GM23338 (cell line): ENCODE data around the gene KCNMA1. TPM values are rescaled to one million over a fixed set of nuclear protein-coding genes. Genes with fewer than 3 reads are reported as not detected.

ENCODE experiments used
- ATAC-seq: fragments of 200-7000 bp; cut with Tn5 transposase; 3 replicates; pipeline ENCODE4 v1.9.1; 2020
- DNase-seq: peaks from one replicate; pipeline ENCODE4 v3.0.0-alpha.2; 2015; ENCODE audit warnings: low spot score
- H2AFZ ChIP-seq: fragments of 200-600 bp; sonication (generic); 2 replicates; pipeline ENCODE4 v1.8.0; 2016; ENCODE audit warnings: antibody characterized with exemption, mild to moderate bottlenecking, moderate library complexity
- H3F3A ChIP-seq: fragments of 200-600 bp; sonication (generic); replicated peaks from 2 replicates; pipeline ENCODE4 v1.8.0; 2017; ENCODE audit warnings: antibody characterized with exemption, mixed run types, low read depth
- H3K27ac ChIP-seq: fragments of 200-600 bp; sonication (generic); 2 replicates; pipeline ENCODE4 v1.6.1; 2016; ENCODE audit warnings: low read depth
- H3K27me3 ChIP-seq: fragments of 200-600 bp; sonication (generic); 2 replicates; pipeline ENCODE4 v1.8.0; 2016; ENCODE audit warnings: mild to moderate bottlenecking, mixed run types, moderate library complexity; ENCODE audit not compliant: insufficient read depth
- H3K36me3 ChIP-seq: fragments of 200-600 bp; sonication (generic); 2 replicates; pipeline ENCODE4 v1.8.0; 2016; ENCODE audit warnings: mild to moderate bottlenecking; ENCODE audit not compliant: insufficient read depth
- H3K4me1 ChIP-seq: fragments of 200-600 bp; sonication (generic); 2 replicates; pipeline ENCODE4 v1.8.0; 2016; ENCODE audit warnings: mild to moderate bottlenecking, moderate library complexity; ENCODE audit not compliant: insufficient read depth
- H3K4me2 ChIP-seq: fragments of 200-600 bp; sonication (generic); 2 replicates; pipeline ENCODE4 v1.7.1; 2017; ENCODE audit warnings: mixed run types
- H3K4me3 ChIP-seq: fragments of 200-600 bp; sonication (generic); 2 replicates; pipeline ENCODE4 v1.6.1; 2016; ENCODE audit warnings: mixed run types
- H3K79me2 ChIP-seq: fragments of 200-600 bp; sonication (generic); replicated peaks from 2 replicates; pipeline ENCODE4 v1.8.0; 2017; ENCODE audit warnings: mild to moderate bottlenecking; ENCODE audit not compliant: insufficient read depth
- H3K9me2 ChIP-seq: fragments of 200-600 bp; sonication (generic); 2 replicates; pipeline ENCODE4 v1.8.0; 2017; ENCODE audit not compliant: insufficient read depth
- H4K20me1 ChIP-seq: fragments of 200-600 bp; sonication (generic); replicated peaks from 2 replicates; pipeline ENCODE4 v1.8.0; 2017; ENCODE audit warnings: mild to moderate bottlenecking; ENCODE audit not compliant: insufficient read depth
- H3K27ac Mint-ChIP-seq: 2 replicates; pipeline ENCODE4 v1.8.0; 2020; ENCODE audit warnings: inconsistent platforms, mild to moderate bottlenecking, moderate library complexity, mixed read lengths
- H3K27me3 Mint-ChIP-seq: 3 replicates; pipeline ENCODE4 v1.8.0; 2022; ENCODE audit warnings: low read depth, mild to moderate bottlenecking, moderate library complexity, mixed read lengths, inconsistent platforms; ENCODE audit not compliant: insufficient read depth, poor library complexity
- H3K36me3 Mint-ChIP-seq: 3 replicates; pipeline ENCODE4 v1.8.0; 2021; ENCODE audit warnings: low read depth, mild to moderate bottlenecking, inconsistent platforms, moderate library complexity, mixed read lengths
- H3K4me1 Mint-ChIP-seq: 3 replicates; pipeline ENCODE4 v1.8.0; 2020; ENCODE audit warnings: mild to moderate bottlenecking, inconsistent platforms, mixed read lengths
- H3K4me3 Mint-ChIP-seq: 3 replicates; pipeline ENCODE4 v1.8.0; 2021; ENCODE audit warnings: moderate library complexity, mild to moderate bottlenecking, inconsistent platforms, mixed read lengths
- H3K9me3 Mint-ChIP-seq: 3 replicates; pipeline ENCODE4 v1.8.0; 2020; ENCODE audit warnings: moderate library complexity, mild to moderate bottlenecking, inconsistent platforms, mixed read lengths
- CREB1 ChIP-seq: fragments of 250-450 bp; sonication (Bioruptor Pico); IDR thresholded peaks from 2 replicates; pipeline ENCODE4 v1.5.0; 2020; ENCODE audit warnings: low read depth, mild to moderate bottlenecking, moderate library complexity
- EZH2 ChIP-seq: fragments of 200-600 bp; sonication (generic); IDR thresholded peaks from one replicate; pipeline ENCODE4 v1.8.0; 2017; ENCODE audit warnings: antibody characterized with exemption, mild to moderate bottlenecking, low read depth; ENCODE audit not compliant: unreplicated experiment
- EZH2phosphoT487 ChIP-seq: fragments of 200-600 bp; sonication (generic); IDR thresholded peaks from one replicate; pipeline ENCODE4 v1.8.1; 2018; ENCODE audit warnings: antibody characterized with exemption; ENCODE audit not compliant: unreplicated experiment
- JUNB ChIP-seq: IDR thresholded peaks from one replicate; pipeline ENCODE4 v1.6.1; 2016; ENCODE audit warnings: antibody characterized with exemption; ENCODE audit not compliant: unreplicated experiment
- NANOG ChIP-seq: IDR thresholded peaks from 2 replicates; pipeline ENCODE4 v1.6.1; 2016; ENCODE audit warnings: antibody characterized with exemption, borderline replicate concordance
- POLR2AphosphoS5 ChIP-seq: IDR thresholded peaks from 2 replicates; pipeline ENCODE4 v1.6.1; 2016; ENCODE audit warnings: antibody characterized with exemption, low read depth
- STAT1 ChIP-seq: IDR thresholded peaks from one replicate; pipeline ENCODE4 v1.6.1; 2016; ENCODE audit warnings: antibody characterized with exemption; ENCODE audit not compliant: unreplicated experiment
- ZNF114 ChIP-seq: fragments of 250-450 bp; sonication (Bioruptor Pico); IDR thresholded peaks from 2 replicates; pipeline ENCODE4 v1.5.0; 2020; ENCODE audit warnings: mild to moderate bottlenecking, moderate library complexity
- ZNF331 ChIP-seq: fragments of 250-450 bp; sonication (Bioruptor Pico); IDR thresholded peaks from 2 replicates; pipeline ENCODE4 v1.5.0; 2020; ENCODE audit warnings: low read depth, mild to moderate bottlenecking, moderate library complexity
- polyA plus RNA-seq: library from polyadenylated mRNA; unstranded; fragments of >200 nt; fragmentation: Nextera tagmentation; extraction: Ambion mirVana; gene quantifications from 2 replicates; pipeline ENCODE4 v1.2.1, GENCODE V29; 2016
- total RNA-seq: library from RNA; depleted of rRNA; stranded (reverse); fragments of >200 nt; shearing (Covaris generic); gene quantifications from 2 replicates; pipeline ENCODE4 v1.2.3, GENCODE V29; 2014
- TF ChIP-seq, protein P1 (sequence below): IDR thresholded peaks from 2 replicates; pipeline ENCODE4 v1.6.1; 2016; ENCODE audit warnings: antibody characterized with exemption
- TF ChIP-seq, protein P2 (sequence below), 2 experiments: fragments of 200-600 bp in 1 of 2; sonication (generic) in 1 of 2; conservative IDR thresholded peaks; 2 replicates each; pipeline versions ENCODE4 v1.5.1 to v1.6.1; 2016 to 2017; ENCODE audit warnings: antibody characterized with exemption in 2 of 2, low read depth in 2 of 2, mild to moderate bottlenecking in 2 of 2, moderate library complexity in 1 of 2
- TF ChIP-seq, protein P3 (sequence below): IDR thresholded peaks from one replicate; pipeline ENCODE4 v1.6.1; 2018; ENCODE audit warnings: antibody characterized with exemption; ENCODE audit not compliant: unreplicated experiment
- TF ChIP-seq, protein P4 (sequence below): fragments of 250-450 bp; sonication (Bioruptor Pico); IDR thresholded peaks from 2 replicates; pipeline ENCODE4 v1.5.0; 2020; ENCODE audit warnings: mild to moderate bottlenecking, moderate library complexity

KCNMA1 gene
- total and polyA plus RNA-seq, 2 experiments from 2014 or later = 8.2 to 9.0 TPM

DNA sequence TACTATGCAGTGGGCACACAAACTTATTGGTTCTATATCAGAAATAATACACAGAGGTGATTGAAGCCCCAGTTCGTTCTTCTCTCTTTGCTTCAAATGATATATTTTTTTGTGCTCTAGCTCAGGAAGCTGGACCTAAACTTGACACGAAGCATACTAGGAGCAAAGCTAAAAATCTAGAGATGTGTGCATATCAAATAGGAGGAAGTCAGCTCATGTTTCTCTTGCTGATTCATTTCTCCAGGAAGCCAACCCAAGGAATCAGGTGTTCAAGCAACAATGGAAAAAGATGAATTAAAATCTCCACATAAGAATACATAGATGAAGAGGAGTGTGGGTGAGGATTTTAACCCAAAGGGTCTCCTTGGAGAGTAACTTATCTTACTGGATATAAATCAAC is 432.5 kb downstream of the KCNMA1 start:
- H3K4me2 ChIP-seq = no peak overlapping the region
- Mint-ChIP-seq H3K27ac (no peak overlapping the region), H3K36me3 (no peaks in the 10 kb centered on the region), H3K4me1 (peaks cover 18% of the 10 kb centered on the region; the same call in 2 of the 3 replicates), H3K9me3 (peaks cover 4% of the 10 kb centered on the region; the same call in 1 of the 3 replicates), H3K4me3 (no peak overlapping the region), H3K27me3 (no peaks in the 10 kb centered on the region)
- H3K9me2 ChIP-seq = no peaks in the 10 kb centered on the region
- H3K4me3 ChIP-seq = no peak overlapping the region
- H3K4me1 ChIP-seq = peaks cover 11% of the 10 kb centered on the region; the same call in 1 of the 2 replicates
- no peak overlapping the region for H2AFZ ChIP-seq
- no peaks in the 10 kb centered on the region for H4K20me1 ChIP-seq
- ATAC-seq (no peak), DNase-seq (no peak)
- no peaks in the 10 kb centered on the region for H3K27me3 ChIP-seq
- no peaks in the 10 kb centered on the region for H3K79me2 ChIP-seq
- H3K27ac ChIP-seq = no peak overlapping the region
- no peaks in the 10 kb centered on the region for H3F3A ChIP-seq
- TF ChIP-seq NANOG = no peak
- TF ChIP-seq, protein P1, sequence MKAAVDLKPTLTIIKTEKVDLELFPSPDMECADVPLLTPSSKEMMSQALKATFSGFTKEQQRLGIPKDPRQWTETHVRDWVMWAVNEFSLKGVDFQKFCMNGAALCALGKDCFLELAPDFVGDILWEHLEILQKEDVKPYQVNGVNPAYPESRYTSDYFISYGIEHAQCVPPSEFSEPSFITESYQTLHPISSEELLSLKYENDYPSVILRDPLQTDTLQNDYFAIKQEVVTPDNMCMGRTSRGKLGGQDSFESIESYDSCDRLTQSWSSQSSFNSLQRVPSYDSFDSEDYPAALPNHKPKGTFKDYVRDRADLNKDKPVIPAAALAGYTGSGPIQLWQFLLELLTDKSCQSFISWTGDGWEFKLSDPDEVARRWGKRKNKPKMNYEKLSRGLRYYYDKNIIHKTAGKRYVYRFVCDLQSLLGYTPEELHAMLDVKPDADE = no peak
- TF ChIP-seq JUNB = no peak
- TF ChIP-seq ZNF331 = no peak
- TF ChIP-seq, protein P2, sequence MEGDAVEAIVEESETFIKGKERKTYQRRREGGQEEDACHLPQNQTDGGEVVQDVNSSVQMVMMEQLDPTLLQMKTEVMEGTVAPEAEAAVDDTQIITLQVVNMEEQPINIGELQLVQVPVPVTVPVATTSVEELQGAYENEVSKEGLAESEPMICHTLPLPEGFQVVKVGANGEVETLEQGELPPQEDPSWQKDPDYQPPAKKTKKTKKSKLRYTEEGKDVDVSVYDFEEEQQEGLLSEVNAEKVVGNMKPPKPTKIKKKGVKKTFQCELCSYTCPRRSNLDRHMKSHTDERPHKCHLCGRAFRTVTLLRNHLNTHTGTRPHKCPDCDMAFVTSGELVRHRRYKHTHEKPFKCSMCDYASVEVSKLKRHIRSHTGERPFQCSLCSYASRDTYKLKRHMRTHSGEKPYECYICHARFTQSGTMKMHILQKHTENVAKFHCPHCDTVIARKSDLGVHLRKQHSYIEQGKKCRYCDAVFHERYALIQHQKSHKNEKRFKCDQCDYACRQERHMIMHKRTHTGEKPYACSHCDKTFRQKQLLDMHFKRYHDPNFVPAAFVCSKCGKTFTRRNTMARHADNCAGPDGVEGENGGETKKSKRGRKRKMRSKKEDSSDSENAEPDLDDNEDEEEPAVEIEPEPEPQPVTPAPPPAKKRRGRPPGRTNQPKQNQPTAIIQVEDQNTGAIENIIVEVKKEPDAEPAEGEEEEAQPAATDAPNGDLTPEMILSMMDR (conservative IDR thresholded peaks at IDR 0.05; ENCODE audit: low read depth in 2 of 2) = no peak
- TF ChIP-seq, protein P3, sequence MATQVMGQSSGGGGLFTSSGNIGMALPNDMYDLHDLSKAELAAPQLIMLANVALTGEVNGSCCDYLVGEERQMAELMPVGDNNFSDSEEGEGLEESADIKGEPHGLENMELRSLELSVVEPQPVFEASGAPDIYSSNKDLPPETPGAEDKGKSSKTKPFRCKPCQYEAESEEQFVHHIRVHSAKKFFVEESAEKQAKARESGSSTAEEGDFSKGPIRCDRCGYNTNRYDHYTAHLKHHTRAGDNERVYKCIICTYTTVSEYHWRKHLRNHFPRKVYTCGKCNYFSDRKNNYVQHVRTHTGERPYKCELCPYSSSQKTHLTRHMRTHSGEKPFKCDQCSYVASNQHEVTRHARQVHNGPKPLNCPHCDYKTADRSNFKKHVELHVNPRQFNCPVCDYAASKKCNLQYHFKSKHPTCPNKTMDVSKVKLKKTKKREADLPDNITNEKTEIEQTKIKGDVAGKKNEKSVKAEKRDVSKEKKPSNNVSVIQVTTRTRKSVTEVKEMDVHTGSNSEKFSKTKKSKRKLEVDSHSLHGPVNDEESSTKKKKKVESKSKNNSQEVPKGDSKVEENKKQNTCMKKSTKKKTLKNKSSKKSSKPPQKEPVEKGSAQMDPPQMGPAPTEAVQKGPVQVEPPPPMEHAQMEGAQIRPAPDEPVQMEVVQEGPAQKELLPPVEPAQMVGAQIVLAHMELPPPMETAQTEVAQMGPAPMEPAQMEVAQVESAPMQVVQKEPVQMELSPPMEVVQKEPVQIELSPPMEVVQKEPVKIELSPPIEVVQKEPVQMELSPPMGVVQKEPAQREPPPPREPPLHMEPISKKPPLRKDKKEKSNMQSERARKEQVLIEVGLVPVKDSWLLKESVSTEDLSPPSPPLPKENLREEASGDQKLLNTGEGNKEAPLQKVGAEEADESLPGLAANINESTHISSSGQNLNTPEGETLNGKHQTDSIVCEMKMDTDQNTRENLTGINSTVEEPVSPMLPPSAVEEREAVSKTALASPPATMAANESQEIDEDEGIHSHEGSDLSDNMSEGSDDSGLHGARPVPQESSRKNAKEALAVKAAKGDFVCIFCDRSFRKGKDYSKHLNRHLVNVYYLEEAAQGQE = no peak
- TF ChIP-seq ZNF114 (CRISPR knock-in tag) = no peak
- no peak for TF ChIP-seq POLR2AphosphoS5
- TF ChIP-seq EZH2 = no peak
- no peak for TF ChIP-seq CREB1
- TF ChIP-seq, protein P4, sequence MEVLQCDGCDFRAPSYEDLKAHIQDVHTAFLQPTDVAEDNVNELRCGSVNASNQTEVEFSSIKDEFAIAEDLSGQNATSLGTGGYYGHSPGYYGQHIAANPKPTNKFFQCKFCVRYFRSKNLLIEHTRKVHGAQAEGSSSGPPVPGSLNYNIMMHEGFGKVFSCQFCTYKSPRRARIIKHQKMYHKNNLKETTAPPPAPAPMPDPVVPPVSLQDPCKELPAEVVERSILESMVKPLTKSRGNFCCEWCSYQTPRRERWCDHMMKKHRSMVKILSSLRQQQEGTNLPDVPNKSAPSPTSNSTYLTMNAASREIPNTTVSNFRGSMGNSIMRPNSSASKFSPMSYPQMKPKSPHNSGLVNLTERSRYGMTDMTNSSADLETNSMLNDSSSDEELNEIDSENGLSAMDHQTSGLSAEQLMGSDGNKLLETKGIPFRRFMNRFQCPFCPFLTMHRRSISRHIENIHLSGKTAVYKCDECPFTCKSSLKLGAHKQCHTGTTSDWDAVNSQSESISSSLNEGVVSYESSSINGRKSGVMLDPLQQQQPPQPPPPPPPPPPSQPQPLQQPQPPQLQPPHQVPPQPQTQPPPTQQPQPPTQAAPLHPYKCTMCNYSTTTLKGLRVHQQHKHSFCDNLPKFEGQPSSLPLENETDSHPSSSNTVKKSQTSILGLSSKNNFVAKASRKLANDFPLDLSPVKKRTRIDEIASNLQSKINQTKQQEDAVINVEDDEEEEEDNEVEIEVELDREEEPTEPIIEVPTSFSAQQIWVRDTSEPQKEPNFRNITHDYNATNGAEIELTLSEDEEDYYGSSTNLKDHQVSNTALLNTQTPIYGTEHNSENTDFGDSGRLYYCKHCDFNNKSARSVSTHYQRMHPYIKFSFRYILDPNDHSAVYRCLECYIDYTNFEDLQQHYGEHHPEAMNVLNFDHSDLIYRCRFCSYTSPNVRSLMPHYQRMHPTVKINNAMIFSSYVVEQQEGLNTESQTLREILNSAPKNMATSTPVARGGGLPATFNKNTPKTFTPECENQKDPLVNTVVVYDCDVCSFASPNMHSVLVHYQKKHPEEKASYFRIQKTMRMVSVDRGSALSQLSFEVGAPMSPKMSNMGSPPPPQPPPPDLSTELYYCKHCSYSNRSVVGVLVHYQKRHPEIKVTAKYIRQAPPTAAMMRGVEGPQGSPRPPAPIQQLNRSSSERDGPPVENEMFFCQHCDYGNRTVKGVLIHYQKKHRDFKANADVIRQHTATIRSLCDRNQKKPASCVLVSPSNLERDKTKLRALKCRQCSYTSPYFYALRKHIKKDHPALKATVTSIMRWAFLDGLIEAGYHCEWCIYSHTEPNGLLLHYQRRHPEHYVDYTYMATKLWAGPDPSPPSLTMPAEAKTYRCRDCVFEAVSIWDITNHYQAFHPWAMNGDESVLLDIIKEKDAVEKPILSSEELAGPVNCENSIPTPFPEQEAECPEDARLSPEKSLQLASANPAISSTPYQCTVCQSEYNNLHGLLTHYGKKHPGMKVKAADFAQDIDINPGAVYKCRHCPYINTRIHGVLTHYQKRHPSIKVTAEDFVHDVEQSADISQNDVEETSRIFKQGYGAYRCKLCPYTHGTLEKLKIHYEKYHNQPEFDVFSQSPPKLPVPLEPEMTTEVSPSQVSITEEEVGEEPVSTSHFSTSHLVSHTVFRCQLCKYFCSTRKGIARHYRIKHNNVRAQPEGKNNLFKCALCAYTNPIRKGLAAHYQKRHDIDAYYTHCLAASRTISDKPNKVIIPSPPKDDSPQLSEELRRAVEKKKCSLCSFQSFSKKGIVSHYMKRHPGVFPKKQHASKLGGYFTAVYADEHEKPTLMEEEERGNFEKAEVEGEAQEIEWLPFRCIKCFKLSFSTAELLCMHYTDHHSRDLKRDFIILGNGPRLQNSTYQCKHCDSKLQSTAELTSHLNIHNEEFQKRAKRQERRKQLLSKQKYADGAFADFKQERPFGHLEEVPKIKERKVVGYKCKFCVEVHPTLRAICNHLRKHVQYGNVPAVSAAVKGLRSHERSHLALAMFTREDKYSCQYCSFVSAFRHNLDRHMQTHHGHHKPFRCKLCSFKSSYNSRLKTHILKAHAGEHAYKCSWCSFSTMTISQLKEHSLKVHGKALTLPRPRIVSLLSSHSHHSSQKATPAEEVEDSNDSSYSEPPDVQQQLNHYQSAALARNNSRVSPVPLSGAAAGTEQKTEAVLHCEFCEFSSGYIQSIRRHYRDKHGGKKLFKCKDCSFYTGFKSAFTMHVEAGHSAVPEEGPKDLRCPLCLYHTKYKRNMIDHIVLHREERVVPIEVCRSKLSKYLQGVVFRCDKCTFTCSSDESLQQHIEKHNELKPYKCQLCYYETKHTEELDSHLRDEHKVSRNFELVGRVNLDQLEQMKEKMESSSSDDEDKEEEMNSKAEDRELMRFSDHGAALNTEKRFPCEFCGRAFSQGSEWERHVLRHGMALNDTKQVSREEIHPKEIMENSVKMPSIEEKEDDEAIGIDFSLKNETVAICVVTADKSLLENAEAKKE (CRISPR knock-in tag) = no peak
- TF ChIP-seq STAT1 = no peak
- TF ChIP-seq EZH2phosphoT487 = no peak
- H3K36me3 ChIP-seq = no peaks in the 10 kb centered on the region
